C4-2B (cell line): ENCODE measurements around the gene GTSF1L.

Experiments
- H3K27ac ChIP-seq: fragments of 450-650 bp; 2 replicates; pipeline ENCODE4 v1.5.1; 2017
- CTCF ChIP-seq: fragments of 450-650 bp; conservative IDR thresholded peaks from 2 replicates; pipeline ENCODE4 v1.5.1; 2017; ENCODE audit warnings: mild to moderate bottlenecking
- ZFX ChIP-seq: fragments of 450-650 bp; IDR thresholded peaks from 2 replicates; pipeline ENCODE4 v1.6.1; 2017

GTSF1L gene

GRCh38 chr20:43731469-43731868, 4.7 kb upstream of the GTSF1L start:
- H3K27ac ChIP-seq = no peak overlapping the region
- TF ChIP-seq CTCF (no peak), ZFX (no peak)

- no peak overlapping the region for H3K27ac ChIP-seq
- TF ChIP-seq ZFX (no peak), CTCF (no peak)
Observed at GRCh38 chr20:43728686-43729255, 2.0 kb upstream of the GTSF1L start.

- no peak overlapping the region for H3K27ac ChIP-seq
- TF ChIP-seq CTCF (no peak), ZFX (no peak)
Observed at GRCh38 chr20:43727980-43728590, 1.3 kb upstream of the GTSF1L start.

- no peak for TF ChIP-seq CTCF
- TF ChIP-seq ZFX = no peak
Observed at GRCh38 chr20:43726333-43726732, 469 bp downstream of the GTSF1L start.

DNA sequence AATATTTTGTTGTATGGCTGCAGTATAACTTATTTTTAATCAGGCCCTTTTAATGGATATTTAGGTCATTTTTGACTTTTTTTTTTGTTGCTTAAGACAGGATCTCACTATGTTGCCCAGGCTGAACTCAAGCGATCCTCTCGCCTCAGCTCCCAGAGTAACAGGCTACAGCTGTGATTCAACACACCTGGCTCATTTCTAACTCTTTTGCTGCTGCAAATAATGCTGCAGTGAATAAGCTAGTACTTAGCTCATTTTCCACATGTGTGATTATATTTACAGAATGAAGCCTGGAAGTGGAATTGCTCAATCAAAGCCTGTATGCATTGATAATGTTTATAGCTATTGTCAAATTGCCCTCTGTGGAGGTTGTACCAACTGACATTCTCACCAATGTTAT, 1.1 kb downstream of the GTSF1L start:
- TF ChIP-seq ZFX (no peak), CTCF (no peak)

More at GRCh38 chr20:43726333-43726732, 469 bp downstream of the GTSF1L start:
- no peak overlapping the region for H3K27ac ChIP-seq

DNA sequence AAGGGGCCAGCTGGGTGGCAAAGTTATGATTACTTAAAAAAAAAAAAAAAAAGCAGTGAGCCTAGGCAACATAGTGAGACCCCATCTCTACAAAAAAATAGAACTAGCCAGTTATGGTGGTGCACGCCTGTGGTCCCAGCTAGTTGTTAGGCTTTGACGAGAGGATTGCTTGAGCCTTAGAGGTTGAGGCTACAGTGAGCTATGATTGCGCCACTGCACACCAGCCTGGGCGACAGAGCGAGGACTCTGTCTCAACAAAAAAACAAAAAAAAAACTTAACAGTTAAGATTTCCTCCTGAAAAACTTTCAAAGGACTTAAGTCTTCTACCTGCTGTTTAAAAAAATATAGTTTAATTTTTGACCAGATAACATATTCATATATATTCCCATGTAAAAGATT, 2.4 kb downstream of the GTSF1L start:
- TF ChIP-seq CTCF (no peak), ZFX (no peak)
- no peak overlapping the region for H3K27ac ChIP-seq

More for the DNA sequence above, 1.1 kb downstream of the GTSF1L start:
- no peak overlapping the region for H3K27ac ChIP-seq

- H3K27ac ChIP-seq = no peak overlapping the region
- TF ChIP-seq CTCF (no peak), ZFX (no peak)
Observed at GRCh38 chr20:43723735-43724134, 3.1 kb downstream of the GTSF1L start.
